Astrocyte of the cerebellum (primary cell): Measurements from ENCODE around the gene HLCS.

Source experiments
- DNase-seq: peaks from one replicate; pipeline ENCODE4 v3.0.0-alpha.2; 2011; ENCODE audit warnings: low read depth
- H3K4me3 ChIP-seq: 2 replicates; pipeline ENCODE4 v1.5.1; 2011; ENCODE audit warnings: mild to moderate bottlenecking, low read depth, low read length, moderate library complexity
- in situ Hi-C: cut with HindIII; loops from 2 replicates; pipeline ENCODE4 v1.10.0; 2017; ENCODE audit warnings: low sequenced_read_pairs
- TF ChIP-seq, protein P1 (sequence below): IDR thresholded peaks from 2 replicates; pipeline ENCODE4 v1.5.1; 2012; ENCODE audit warnings: low read length, low read depth, moderate library complexity, mild to moderate bottlenecking; ENCODE audit errors: missing control alignments

The HLCS gene

GRCh38 chr21:36810443-36810842, 156.0 kb downstream of the HLCS start:
- DNase-seq = no peak
- in situ Hi-C loops = no loop called here
- H3K4me3 ChIP-seq = no peak overlapping the region
- TF ChIP-seq, protein P1, sequence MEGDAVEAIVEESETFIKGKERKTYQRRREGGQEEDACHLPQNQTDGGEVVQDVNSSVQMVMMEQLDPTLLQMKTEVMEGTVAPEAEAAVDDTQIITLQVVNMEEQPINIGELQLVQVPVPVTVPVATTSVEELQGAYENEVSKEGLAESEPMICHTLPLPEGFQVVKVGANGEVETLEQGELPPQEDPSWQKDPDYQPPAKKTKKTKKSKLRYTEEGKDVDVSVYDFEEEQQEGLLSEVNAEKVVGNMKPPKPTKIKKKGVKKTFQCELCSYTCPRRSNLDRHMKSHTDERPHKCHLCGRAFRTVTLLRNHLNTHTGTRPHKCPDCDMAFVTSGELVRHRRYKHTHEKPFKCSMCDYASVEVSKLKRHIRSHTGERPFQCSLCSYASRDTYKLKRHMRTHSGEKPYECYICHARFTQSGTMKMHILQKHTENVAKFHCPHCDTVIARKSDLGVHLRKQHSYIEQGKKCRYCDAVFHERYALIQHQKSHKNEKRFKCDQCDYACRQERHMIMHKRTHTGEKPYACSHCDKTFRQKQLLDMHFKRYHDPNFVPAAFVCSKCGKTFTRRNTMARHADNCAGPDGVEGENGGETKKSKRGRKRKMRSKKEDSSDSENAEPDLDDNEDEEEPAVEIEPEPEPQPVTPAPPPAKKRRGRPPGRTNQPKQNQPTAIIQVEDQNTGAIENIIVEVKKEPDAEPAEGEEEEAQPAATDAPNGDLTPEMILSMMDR = no peak

GRCh38 chr21:36807422-36807928, 159.0 kb downstream of the HLCS start:
- TF ChIP-seq, protein P1 = no peak
- no peak overlapping the region for H3K4me3 ChIP-seq
- in situ Hi-C loops = no loop called here
- no peak for DNase-seq

GRCh38 chr21:36806103-36806502, 160.4 kb downstream of the HLCS start:
- H3K4me3 ChIP-seq = no peak overlapping the region
- in situ Hi-C loops = no loop called here
- no peak for DNase-seq
- TF ChIP-seq, protein P1 = no peak

GRCh38 chr21:36804874-36805611, 161.4 kb downstream of the HLCS start:
- in situ Hi-C loops = no loop called here
- H3K4me3 ChIP-seq = no peak overlapping the region
- TF ChIP-seq, protein P1 = no peak
- no peak for DNase-seq

GRCh38 chr21:36803816-36804439, 162.5 kb downstream of the HLCS start:
- in situ Hi-C loops = no loop called here
- no peak overlapping the region for H3K4me3 ChIP-seq
- no peak for DNase-seq
- TF ChIP-seq, protein P1 = no peak

- DNase-seq = no peak
- in situ Hi-C loops = no loop called here
- TF ChIP-seq, protein P1 = no peak
- H3K4me3 ChIP-seq = no peak overlapping the region
These were observed 163.3 kb downstream of the HLCS start for GRCh38 chr21:36803051-36803645.
